Measurements from ENCODE around the gene XPNPEP2.

- no peak for TF ChIP-seq FOXP1 (CRISPR knock-in tag; IDR thresholded peaks at IDR 0.05)
- no peak for TF ChIP-seq ZNF512 (tag; IDR thresholded peaks at IDR 0.05)
- TF ChIP-seq, protein P1, sequence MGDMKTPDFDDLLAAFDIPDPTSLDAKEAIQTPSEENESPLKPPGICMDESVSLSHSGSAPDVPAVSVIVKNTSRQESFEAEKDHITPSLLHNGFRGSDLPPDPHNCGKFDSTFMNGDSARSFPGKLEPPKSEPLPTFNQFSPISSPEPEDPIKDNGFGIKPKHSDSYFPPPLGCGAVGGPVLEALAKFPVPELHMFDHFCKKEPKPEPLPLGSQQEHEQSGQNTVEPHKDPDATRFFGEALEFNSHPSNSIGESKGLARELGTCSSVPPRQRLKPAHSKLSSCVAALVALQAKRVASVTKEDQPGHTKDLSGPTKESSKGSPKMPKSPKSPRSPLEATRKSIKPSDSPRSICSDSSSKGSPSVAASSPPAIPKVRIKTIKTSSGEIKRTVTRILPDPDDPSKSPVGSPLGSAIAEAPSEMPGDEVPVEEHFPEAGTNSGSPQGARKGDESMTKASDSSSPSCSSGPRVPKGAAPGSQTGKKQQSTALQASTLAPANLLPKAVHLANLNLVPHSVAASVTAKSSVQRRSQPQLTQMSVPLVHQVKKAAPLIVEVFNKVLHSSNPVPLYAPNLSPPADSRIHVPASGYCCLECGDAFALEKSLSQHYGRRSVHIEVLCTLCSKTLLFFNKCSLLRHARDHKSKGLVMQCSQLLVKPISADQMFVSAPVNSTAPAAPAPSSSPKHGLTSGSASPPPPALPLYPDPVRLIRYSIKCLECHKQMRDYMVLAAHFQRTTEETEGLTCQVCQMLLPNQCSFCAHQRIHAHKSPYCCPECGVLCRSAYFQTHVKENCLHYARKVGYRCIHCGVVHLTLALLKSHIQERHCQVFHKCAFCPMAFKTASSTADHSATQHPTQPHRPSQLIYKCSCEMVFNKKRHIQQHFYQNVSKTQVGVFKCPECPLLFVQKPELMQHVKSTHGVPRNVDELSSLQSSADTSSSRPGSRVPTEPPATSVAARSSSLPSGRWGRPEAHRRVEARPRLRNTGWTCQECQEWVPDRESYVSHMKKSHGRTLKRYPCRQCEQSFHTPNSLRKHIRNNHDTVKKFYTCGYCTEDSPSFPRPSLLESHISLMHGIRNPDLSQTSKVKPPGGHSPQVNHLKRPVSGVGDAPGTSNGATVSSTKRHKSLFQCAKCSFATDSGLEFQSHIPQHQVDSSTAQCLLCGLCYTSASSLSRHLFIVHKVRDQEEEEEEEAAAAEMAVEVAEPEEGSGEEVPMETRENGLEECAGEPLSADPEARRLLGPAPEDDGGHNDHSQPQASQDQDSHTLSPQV (IDR thresholded peaks at IDR 0.05), result no peak
- TF ChIP-seq, protein P2, sequence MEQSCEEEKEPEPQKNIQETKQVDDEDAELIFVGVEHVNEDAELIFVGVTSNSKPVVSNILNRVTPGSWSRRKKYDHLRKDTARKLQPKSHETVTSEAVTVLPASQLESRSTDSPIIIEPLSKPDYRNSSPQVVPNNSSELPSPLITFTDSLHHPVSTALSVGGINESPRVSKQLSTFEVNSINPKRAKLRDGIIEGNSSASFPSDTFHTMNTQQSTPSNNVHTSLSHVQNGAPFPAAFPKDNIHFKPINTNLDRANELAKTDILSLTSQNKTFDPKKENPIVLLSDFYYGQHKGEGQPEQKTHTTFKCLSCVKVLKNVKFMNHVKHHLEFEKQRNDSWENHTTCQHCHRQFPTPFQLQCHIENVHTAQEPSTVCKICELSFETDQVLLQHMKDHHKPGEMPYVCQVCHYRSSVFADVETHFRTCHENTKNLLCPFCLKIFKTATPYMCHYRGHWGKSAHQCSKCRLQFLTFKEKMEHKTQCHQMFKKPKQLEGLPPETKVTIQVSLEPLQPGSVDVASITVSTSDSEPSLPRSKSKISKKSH (CRISPR knock-in tag; IDR thresholded peaks at IDR 0.05), result no peak
- TF ChIP-seq YBX1 (IDR thresholded peaks at IDR 0.05), result no peak
- TF ChIP-seq TEAD4 (IDR thresholded peaks at IDR 0.05; ENCODE audit: low read length), result no peak
- no peak for TF ChIP-seq TEAD4 (CRISPR knock-in tag; IDR thresholded peaks at IDR 0.05; ENCODE audit: borderline replicate concordance)
- no peak for TF ChIP-seq RERE (CRISPR knock-in tag; IDR thresholded peaks at IDR 0.05; ENCODE audit: borderline replicate concordance)
- TF ChIP-seq EZH2 (IDR thresholded peaks at IDR 0.05; ENCODE audit: borderline replicate concordance, low read depth, low read length), result no peak
- no peak for TF ChIP-seq ETV6 (IDR thresholded peaks at IDR 0.05; ENCODE audit: borderline replicate concordance in 1 of 2, low read depth in 2 of 2, low read length in 1 of 2)
- no peak for TF ChIP-seq ETV6 (CRISPR knock-in tag; IDR thresholded peaks at IDR 0.05; ENCODE audit: borderline replicate concordance)
- no peak for TF ChIP-seq BHLHE40 (IDR thresholded peaks at IDR 0.05; ENCODE audit: low read length)
Measured at GRCh38 chrX:129790808-129791207, 52.0 kb downstream of the XPNPEP2 start.

Measured in K562 (cell line).